ENCODE measurements around the gene CGNL1.

Gene CGNL1

DNA sequence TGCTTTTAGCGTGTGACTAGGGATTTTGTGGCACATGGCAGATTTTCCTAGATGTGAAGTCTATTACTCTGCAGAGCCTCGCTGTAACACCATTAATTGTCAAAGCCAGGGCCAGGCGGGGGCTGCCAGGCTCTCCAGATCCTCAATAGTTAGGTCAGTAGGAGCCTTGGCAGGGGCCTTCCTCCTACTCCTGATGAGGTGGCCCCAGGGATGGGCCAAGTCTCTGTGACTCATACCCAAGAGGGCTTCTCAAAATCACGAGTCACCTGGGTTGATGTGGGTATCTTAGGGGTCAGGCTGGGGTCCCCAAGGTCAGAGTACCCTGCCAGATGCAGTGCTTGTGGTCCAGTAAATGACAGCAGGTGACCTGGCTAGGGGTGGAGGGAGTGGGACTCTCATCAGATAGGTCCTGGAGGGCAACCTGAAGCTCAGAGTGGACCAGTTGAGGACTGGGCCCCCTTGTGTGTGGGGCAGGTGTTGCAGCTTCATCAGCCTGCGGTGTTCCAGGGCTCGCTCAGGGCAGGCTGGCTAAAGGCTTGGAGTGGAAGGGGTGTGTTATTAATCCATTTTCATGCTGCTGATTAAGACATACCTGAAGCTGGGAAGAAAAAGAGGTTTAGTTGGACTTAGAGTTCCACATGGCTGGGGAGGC lies 126.9 kb downstream of the CGNL1 start:
- DNase-seq: no peak

DNA sequence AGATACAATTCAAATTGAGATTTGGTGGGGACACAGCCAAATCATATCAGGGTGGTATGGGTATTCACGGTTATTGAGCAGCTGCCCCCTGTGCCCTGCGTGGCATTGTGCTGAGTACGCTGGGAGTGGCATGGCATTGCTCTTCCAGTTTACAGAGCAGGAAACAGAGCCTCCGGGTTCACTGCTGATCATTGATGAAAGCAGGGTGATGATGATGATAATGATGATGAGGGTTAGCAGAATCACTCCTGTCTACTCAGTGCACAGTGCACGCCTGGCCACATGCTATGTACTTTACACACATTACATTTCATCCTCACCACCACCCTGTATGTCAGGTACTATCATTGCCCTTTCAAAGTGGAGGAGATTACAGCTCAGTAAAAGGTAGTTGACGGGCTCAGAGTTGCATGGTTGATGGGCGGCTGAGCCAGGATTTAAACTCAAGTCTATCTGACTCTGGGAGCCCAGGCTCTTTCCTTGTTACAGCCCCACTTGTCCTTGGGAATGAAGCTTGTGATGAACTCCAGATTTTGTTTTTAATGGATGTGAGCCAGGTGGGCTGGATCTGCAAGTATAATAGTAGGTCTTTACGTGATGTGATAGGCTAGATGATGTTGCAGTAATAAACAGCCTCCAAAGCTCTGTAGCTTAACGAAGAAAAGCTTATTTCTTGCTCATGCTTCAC lies 127.8 kb downstream of the CGNL1 start:
- DNase-seq: no peak

DNA sequence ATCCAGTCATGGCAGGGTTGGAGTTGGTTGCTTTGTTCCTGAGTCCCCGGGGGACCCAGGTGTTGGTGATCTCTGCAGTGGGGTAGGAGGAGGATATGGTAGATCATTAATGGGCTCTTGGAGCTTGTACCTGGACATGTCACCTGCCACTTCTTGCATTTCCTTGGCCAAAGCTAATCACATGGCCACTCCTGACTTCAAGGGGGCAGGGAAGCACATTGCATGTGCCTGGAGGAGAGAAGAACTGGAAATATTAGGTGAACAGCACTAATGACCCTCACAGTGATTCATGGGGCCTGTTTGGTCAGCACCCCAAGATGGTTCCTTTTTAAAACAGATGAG lies 128.3 kb downstream of the CGNL1 start:
- DNase-seq: no peak

DNA sequence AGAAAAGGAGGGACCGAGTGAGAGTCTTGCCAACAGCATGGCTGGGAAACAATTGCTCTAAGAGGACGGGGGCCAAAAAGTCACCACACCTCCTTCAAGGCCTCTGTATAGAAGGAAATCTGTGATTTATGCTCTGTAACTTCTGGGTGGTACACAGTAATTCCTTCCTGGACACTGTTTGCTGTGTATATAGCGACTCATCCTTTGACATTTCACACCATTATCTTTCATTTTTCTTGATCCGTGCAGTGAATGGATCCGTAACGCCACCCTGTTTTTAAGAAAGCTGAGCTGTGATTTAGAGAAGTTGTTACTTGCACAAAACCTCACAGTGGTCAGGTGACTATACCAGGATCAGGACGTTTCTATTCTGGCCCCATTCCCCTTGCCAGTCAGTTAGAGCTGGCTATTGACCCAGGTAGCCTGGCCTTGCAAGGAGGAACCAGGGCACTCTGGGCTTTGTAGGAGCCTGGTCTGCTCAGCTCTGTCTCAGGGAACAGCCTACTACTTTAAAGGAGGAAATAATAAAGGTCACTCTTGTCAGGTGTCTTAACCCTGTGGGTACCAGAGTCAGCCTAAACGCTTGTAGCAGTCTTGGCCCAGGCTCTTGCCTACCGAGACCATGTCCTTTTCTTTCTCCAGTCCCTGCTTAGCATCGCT lies 128.9 kb downstream of the CGNL1 start:
- DNase-seq: no peak

DNA sequence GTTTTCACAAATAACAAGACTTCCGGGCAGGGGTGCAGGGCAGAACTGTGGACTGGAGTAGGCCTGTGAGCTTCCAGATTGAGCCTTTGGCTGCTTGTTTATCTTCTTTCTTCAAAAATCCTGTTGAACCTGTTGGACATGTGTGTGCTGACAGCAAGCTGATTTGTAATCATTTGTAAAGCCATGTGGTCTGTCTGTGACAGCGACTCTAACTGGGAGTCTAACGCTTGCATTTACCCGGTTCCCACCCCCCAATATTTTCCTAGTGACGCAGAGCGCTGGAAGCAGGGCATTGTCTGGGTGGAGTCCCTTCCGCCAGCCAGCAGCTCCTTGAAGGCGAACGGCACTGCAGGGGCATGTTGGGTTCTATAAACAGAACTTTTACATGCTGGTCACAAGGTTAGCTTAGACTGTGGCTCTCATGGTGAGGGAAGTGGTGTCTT lies 129.7 kb downstream of the CGNL1 start:
- DNase-seq: no peak

DNA sequence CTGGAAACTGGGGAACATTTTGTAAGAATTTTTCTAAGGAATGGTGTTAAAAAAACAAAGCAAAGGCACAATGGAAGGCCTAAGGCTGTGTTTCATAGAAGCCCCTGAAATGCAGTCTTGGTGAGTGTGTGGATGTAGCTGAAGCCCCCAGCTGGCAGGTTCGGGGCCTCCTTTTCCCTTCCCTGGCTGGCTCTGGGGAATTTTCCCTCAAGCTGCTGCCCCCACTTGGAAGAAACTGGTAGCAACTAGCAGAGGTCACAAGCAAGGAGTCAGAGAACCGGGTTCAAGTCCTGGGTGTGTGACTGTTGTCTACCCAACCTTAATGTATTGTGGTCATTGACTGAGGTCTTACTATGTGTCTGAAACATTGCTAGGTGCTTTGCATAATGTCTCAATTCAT lies 130.1 kb downstream of the CGNL1 start:
- no peak for DNase-seq

DNA sequence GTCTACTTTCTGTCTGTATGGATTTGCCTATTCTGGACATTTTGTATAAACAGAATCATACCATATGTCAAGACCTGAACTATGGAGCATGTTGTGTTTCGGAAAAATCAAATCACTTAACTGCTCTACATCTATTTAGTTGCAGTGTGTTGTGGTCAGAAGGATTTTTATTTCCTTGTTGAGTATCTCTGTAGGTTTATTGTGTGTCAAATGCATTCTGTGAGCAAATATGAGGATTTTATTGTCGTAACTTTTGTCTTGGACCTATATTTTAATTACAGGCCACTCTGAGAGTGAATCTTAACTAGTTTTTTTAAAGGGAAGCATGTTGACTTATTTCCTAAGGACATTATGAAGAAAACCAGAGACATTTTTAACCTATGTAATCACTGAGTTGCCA lies 130.8 kb downstream of the CGNL1 start:
- no peak for DNase-seq

DNA sequence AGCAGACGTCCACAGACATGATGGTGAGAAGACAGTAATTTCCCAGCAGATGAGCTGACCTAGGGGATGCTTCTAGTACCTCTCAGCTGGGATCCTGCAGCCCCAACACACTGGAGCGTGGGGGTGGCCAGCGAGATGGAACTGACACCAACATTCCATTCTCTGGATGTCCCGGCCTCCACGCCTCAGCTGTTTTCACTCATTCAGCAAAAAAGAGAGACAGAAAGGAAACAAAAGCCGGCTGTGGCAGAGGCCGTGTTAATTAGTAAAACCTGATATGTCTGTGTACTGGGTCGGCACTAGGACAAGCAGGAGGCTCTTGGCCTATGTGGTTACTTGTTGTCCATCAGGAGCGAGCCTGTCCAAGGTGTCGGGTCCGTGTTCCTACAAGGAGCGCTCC lies 132.8 kb downstream of the CGNL1 start:
- DNase-seq: no peak

DNA sequence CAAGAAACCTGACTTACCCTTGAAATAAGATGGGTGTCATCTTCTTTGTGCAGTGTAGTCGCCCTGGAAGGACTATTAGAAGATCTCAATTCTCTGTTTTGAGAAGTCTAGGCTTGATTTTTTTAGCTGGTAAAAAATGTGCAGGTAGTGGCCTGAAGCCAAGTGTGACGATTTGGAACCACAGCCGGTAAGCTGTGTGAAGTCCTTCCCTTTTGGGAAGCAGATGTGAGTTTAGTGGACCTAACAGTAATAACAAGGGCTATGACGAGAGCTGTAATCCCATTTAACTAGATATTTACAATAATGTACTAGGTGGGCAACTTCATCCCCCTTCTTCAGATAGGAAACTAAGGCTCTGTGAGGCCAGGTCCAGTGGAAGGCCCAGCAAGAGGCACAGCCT lies 133.7 kb downstream of the CGNL1 start:
- DNase-seq: no peak

DNA sequence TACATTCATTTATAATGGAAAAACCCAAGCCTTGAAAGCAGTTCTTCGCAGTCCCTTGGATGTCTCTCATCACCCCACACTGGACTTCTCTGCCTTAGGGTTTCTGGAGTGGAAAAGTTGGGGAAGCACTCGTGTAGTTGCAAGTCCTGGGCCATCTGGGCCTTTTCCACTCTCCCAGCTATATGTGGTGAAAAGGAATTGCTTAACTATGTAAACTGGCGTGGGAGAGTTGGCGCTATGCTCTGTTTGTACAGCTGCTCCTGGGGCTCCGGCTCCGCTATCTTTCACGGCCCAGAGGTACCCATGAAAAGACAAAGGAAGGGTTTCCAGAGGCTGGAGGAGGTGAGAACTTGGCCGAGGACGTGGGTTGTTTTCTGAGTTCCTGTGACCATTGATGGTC lies 134.3 kb downstream of the CGNL1 start:
- DNase-seq: no peak

DNA sequence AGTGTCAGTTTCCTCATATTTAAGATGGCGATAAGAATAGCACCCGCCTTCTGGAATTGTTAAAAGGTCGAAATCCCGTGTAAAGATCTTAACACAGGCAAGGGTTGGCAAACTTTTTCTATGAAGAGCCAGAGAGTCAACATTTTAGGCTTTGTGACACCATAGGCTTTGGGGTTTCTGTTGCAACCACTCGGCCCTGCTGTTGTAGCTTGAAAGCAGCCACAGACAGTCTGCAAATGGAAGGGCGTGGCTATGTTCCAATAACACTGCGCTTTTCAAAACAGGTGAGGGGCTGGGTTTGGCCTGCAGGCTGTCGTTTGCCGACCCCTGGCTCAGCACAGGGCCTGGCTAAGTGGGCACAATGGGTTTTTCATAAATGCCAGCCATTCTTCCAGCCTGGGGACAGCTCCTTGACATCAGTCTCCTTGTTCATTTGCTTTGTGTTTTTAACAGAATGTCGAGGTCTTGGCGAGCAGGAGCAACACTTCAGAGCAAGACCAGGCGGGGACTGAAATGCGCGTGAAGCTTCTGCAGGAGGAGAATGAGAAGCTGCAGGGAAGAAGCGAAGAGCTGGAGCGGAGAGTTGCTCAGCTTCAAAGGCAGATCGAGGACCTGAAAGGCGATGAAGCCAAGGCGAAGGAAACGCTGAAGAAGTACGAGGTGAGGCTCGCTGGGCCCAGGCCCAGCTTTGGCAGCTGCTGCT lies 140.2 kb downstream of the CGNL1 start:
- no peak for DNase-seq

DNA sequence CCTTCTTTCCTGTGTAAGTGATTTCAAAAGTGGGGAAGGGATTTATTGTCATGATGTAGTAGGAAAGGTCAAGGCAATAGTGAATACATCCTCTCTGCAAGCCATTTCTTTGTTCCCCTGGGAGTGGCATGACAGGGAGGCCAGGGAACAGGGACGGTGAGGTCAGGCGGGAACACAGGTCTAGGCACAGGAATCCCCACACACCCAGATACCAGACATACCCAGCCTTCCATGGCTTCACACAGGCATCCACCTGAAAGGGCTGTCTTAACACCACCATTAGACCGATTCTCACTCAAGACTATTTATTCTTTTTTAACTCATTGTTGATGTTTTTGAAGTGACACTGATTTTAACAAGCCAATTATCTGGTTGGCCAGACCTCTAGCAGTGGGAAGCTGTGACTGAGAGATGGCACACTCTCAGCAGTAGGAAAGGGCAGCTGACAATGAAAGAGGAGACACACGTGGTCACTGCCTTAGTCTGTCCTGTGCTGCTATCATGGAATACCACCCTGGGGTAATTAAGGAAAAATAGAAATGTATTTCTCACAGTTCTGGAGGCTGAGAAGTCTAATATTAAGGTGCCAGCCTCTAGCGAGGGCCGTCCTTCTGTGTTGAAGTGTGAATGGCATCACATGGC lies 140.8 kb downstream of the CGNL1 start:
- no peak for DNase-seq

DNA sequence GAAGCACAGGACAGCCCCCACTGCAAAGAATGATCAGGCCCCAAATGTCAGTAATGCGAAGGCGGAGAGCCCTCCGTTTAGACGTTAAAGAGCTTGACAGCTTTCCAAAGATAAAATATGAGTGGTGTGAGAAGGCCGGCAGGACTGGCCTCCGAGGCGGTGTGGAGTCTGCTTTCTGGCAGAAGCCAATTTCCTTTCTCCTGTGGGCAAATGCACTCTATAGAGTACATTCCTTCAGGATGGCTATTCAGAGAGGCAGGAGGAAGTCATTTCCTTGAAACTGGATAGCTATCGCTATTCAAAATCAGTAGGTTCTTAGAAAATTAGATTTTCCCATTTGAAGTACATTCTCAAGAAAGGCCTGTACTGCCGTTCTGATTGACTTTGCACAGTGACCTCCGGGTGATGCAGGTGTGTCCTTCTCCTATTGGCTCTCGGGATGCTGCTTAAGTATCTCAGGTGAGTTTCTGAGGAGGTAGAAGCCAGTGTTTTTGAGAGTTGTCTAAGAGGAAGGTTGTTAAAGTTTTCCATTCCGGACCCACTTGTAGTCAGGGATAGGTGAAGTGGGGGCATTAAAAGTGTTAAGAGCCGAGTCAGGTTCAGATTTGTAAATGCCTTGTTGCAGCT lies 142.6 kb downstream of the CGNL1 start:
- no peak for DNase-seq

DNA sequence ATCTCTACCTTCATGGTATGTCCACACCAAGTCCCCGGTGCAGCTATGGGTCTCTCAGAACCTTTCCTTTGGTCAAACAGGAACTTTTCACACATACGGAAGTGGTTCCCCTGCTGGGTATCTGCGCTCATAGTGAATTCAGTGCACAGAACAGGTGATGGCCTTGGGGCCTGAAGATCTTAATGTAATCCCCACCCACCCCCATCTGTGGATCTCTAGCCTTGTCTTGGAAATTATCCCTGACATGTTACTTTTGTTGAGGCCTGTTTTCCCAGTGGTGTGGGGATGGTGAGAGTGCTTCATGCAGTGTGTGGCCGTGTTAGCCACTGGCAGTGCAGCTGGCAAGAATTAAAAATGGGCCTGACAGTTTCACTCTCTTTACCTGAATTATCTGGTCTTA lies 143.5 kb downstream of the CGNL1 start:
- no peak for DNase-seq

DNA sequence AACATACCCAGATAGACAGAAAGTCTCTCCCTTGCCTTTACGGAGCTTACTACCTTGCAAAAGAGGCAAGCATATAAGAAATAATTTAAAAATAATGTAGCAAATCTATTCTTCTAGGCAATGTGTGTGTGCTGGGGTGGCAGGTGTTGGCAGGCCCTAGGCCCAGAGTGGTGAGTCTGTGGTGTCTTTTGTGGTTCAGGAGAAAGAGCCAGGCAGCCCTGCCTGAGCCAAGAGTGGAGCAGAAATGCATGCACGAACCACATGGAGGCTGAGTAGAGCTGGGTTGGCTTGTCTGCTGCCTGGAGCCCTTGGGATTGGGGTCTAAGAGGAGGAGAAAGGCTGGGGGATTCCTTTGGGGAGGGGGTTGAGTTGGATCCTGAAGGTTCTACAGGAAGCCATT lies 145.2 kb downstream of the CGNL1 start:
- no peak for DNase-seq

DNA sequence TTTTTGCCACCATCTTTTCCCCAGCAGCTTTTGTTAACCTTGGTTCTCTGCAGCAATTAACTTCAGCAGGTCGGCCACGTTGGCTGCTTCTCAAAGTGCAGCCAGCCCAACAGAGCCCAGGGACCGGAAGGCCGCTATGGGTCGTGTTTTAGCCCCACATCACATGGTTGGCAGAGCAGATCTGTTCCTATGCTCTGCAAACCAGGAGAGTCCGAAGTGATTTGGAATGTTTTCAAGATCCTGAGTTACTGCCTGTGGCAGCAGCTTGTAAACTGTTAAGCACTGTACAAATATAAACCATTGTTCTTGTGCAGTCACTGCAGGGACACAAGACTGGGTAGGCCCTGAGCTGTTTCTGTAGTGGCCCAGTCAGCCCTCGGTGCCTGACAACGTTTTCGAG lies 145.8 kb downstream of the CGNL1 start:
- DNase-seq: no peak

DNA sequence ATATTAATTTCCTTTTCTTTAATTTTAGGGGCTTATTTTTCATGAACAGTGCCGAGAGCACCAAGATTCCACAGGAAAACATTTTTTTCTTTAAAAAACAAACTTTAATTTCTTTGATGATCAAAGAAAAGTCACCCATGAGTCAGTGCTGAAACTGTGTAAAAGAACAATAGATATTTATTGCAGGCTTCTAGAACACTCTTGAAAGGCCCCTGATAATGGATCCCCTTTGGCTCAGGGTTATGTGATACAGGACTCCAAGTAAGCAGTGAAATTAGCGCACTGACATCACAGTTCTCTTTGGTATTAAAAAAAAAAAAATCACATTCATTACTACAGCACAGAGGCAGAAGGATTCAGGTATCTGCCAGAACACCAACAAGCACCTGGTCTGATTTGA lies 149.3 kb downstream of the CGNL1 start:
- DNase-seq: no peak

DNA sequence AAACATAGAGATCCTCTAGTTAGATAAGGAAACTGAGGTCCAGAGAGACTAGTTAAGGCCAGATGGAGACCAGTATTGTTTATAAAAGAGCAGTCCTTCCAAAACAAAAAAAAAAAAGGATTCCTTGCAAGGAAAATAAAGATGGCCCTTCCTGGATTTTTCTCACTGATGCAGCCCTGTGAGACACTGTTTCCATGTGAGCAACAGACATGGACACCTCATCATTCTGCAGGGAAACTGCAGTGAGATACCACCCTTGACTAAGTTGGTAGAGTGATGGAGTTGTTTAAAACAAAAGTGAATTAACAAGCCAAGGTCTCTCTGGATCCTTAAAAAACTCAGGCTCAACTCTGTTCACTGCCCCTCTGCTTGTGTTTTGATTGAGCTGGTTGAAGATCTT lies 149.8 kb downstream of the CGNL1 start:
- no peak for DNase-seq

DNA sequence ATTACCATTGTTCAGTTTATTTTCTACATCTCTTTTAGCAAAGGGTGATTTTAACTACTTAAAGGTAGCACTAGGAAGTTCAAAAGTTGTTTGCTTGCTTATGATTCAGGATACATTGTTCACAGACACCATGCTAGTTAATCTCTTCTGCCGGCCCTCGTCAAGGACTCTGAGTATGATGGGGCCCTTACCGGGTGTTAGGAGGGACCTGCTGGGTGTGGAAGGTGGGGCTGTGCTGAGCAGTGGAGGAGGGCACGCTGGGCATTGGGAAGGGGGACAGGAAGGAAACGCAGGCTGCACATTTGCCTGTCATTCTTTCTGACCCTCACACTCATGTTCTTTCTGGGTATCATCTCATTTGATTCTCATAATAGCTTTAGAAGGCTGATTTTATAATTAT lies 150.3 kb downstream of the CGNL1 start:
- DNase-seq: no peak

DNA sequence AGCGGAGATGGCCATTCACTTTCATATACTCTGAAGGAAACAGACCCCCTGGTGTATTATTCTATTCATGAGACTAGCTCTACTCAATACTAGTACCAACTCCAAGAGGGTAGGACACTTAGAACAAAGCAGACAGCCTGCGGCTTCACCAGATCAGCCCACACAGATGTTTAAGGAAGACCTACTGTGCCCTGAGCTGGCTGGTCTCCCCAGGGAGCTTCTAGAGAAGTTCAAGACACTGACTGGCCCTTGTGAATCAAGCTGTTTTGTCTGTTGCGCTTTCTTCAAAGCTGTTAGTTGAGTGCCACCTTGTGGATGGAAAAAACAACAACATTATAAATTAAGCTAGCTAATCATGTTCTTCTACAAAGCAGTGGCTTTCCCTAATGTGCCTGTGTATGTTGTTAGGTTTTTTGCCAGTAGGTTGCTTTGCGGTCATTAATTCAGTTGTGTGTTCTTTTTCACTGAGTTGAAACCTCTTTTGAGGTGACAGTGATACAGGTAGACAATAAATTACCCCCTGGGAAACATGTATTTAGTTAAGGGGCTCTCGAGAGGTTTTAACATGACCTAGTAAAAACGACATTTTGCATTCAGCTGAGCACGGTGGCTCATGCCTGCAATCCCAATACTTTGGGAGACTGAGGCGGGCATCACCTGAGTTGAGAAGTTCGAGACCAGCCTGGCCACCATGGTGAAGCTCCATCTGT lies 151.2 kb downstream of the CGNL1 start:
- DNase-seq: peak in 1 of 2 donors; percentile 11

DNA sequence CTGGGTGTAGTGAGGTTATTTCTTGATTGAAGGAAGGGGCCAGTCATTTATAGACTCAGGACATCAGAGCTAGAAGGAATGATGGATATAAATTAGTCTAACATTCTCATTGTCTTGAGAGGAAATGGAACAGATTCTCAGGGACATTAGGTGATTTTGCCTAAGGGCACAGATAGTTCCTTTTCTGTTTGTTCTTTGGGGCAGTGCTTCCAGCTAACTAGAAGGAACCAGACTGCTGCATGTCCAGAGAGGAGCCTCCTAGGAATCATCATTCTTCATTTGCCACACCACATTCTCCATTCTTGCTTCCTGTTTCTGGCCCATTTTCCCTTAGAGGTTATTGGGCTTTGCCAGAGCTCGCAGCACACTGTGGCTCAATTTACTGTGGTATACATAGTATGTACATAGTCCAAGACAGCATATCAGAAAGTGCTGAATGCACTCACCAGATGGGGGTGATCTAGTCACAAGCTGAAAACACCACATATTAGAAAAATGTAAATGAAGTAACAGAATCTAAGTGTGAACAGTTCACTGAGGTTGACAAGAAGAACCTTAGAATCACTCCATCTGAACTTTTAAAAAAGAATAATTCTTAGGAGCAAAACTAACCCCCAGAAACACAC lies 152.7 kb downstream of the CGNL1 start:
- DNase-seq: no peak

DNA sequence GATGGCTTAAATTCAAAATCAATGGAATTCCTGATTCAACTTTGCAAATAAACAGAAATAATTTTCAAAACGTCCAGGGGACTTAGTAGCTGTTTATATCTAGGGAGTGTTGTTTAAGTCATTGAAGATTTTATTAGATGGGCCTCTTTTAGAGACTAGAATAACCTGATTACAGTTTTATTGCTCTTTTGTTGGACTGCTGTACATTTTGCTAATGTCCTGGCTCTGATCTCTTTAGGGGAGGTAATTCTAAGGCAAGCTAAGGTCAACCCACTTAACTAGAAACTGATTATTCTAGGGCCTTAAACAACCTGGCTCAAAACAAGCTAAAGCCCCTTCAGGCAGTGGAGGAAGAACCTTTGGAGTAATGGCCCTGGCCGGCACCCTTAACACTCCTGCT lies 153.4 kb downstream of the CGNL1 start:
- DNase-seq: no peak

Measured in activated CD4-positive, alpha-beta T cell treated with anti-CD3 and anti-CD28 coated beads for 4 hours (primary cell).